K562 (cell line): ENCODE results near the gene SLCO2A1. TPM values are rescaled to one million over a fixed set of nuclear protein-coding genes. Genes with fewer than 3 reads are reported as not detected.
A peak's percentile ranks its signal among the peaks of the same experiment; 100 is the strongest.

ENCODE experiments used
- ATAC-seq: fragments of 200-7000 bp; cut with Tn5 transposase; 3 replicates; pipeline ENCODE4 v1.9.1; 2020; ENCODE audit warnings: moderate library complexity
- BruUV-seq: library from RNA; stranded (reverse); fragments of 400-500 nt; replicated peaks from 2 replicates; lab custom pipeline; 2021; lab: Mats Ljungman, UMichigan
- CTCF ChIA-PET: fragments of 300-600 bp; formaldehyde crosslinking; extraction: SDS; loops from one replicate; lab custom pipeline; 2021; ENCODE audit warnings: low intra/inter-chr PET ratio; lab: Yijun Ruan, JAX
- POLR2A ChIA-PET: fragments of 300-600, 350-650 bp; sonication (Branson Sonifier 250); formaldehyde crosslinking; extraction: SDS; loops from one replicate; lab custom pipeline; 2021; ENCODE audit warnings: antibody characterized with exemption, inconsistent platforms; lab: Yijun Ruan, JAX
- DNase-seq, 4 experiments: peaks; one replicate each; pipeline versions ENCODE4 v3.0.0 to v3.0.0-alpha.2; 2011 to 2018; ENCODE audit warnings: low spot score in 3 of 4, mixed read lengths in 3 of 4; ENCODE audit errors: extremely low read depth in 1 of 4
- FAIRE-seq: peaks from 2 replicates; lab custom pipeline; 2011; peaks lifted over from hg19 to GRCh38; lab: Jason Lieb, UNC
- H2AFZ ChIP-seq: 2 replicates; pipeline ENCODE4 v1.6.0; 2011; ENCODE audit warnings: low read depth, low read length, control low read depth, inconsistent platforms
- H3K27ac ChIP-seq: fragments of 200-600 bp; 3 replicates; pipeline ENCODE4 v1.8.0; 2011; ENCODE audit warnings: low read depth, mild to moderate bottlenecking, control low read depth, inconsistent platforms, low read length, moderate library complexity, mixed read lengths; ENCODE audit errors: extremely low read depth
- H3K27me3 ChIP-seq, 2 experiments: fragments of 300-600 bp in 1 of 2; 2 replicates in 1 of 2; 3 replicates in 1 of 2; pipeline versions ENCODE4 v1.6.0 to v1.8.0; 2011; ENCODE audit warnings: inconsistent platforms in 2 of 2, low read length in 2 of 2, mild to moderate bottlenecking in 1 of 2, mixed read lengths in 1 of 2, moderate library complexity in 1 of 2; ENCODE audit not compliant: control insufficient read depth in 2 of 2, insufficient read depth in 2 of 2
- H3K36me3 ChIP-seq: fragments of 300-600 bp; 3 replicates; pipeline ENCODE4 v1.8.0; 2011; ENCODE audit warnings: mild to moderate bottlenecking, low read length, inconsistent platforms; ENCODE audit not compliant: control insufficient read depth, insufficient read depth
- H3K4me1 ChIP-seq, 2 experiments: fragments of 200-600 bp in 1 of 2; replicated peaks in 1 of 2; 2 replicates in 1 of 2; 3 replicates in 1 of 2; pipeline versions ENCODE4 v1.5.1 to v1.8.0; 2011; ENCODE audit warnings: inconsistent platforms in 2 of 2, low read length in 2 of 2, mild to moderate bottlenecking in 1 of 2, mixed read lengths in 1 of 2, moderate library complexity in 1 of 2; ENCODE audit not compliant: control insufficient read depth in 2 of 2, insufficient read depth in 2 of 2
- H3K4me2 ChIP-seq: 2 replicates; pipeline ENCODE4 v1.6.1; 2011; ENCODE audit warnings: low read length, control low read depth, inconsistent platforms, mixed read lengths; ENCODE audit not compliant: insufficient read depth
- H3K4me3 ChIP-seq: fragments of 200-600 bp; sonication (generic), shearing (Covaris generic); 2 replicates; pipeline ENCODE4 v1.5.1; 2016; ENCODE audit warnings: control low read depth, inconsistent platforms
- H3K79me2 ChIP-seq: fragments of 200-600 bp; 3 replicates; pipeline ENCODE4 v1.8.0; 2011; ENCODE audit warnings: low read length, inconsistent platforms; ENCODE audit not compliant: control insufficient read depth, insufficient read depth
- H3K9ac ChIP-seq, 2 experiments: 2 replicates each; pipeline versions ENCODE4 v1.6.0 to v1.6.1; 2011; ENCODE audit warnings: low read depth in 2 of 2, low read length in 2 of 2, control low read depth in 1 of 2, inconsistent platforms in 1 of 2, mild to moderate bottlenecking in 1 of 2, mixed read lengths in 1 of 2; ENCODE audit not compliant: insufficient read depth in 1 of 2
- H3K9me1 ChIP-seq: one replicate; pipeline ENCODE4 v1.6.0; 2011; ENCODE audit warnings: inconsistent platforms, mild to moderate bottlenecking, low read length, moderate library complexity; ENCODE audit not compliant: control insufficient read depth, insufficient read depth
- H3K9me3 ChIP-seq: replicated peaks from 2 replicates; pipeline ENCODE4 v1.5.1; 2011; ENCODE audit warnings: low read depth, low read length, inconsistent platforms; ENCODE audit not compliant: control insufficient read depth, insufficient read depth
- H4K20me1 ChIP-seq: replicated peaks from 2 replicates; pipeline ENCODE4 v1.6.1; 2011; ENCODE audit warnings: low read length, inconsistent platforms, mixed read lengths; ENCODE audit not compliant: control insufficient read depth, insufficient read depth
- CTCF ChIP-seq, 3 experiments: IDR thresholded peaks in 2 of 3; conservative IDR thresholded peaks in 1 of 3; 2 replicates each; pipeline ENCODE4 v1.5.1; 2011 to 2012; ENCODE audit warnings: low read length in 3 of 3, mild to moderate bottlenecking in 3 of 3, control low read depth in 2 of 3, improper control_type of control experiment in 1 of 3, inconsistent platforms in 1 of 3, low read depth in 1 of 3, mixed read lengths in 1 of 3, moderate library complexity in 1 of 3; ENCODE audit not compliant: insufficient read depth in 2 of 3
- DMBX1 ChIP-seq: fragments of 250-450 bp; sonication (Bioruptor Pico); IDR thresholded peaks from 2 replicates; pipeline ENCODE4 v1.8.0; 2022; ENCODE audit warnings: inconsistent platforms, mild to moderate bottlenecking, moderate library complexity, borderline replicate concordance
- PHF21A ChIP-seq: fragments of 450-650 bp; IDR thresholded peaks from 2 replicates; pipeline ENCODE4 v1.6.1; 2017; ENCODE audit warnings: low read depth, borderline replicate concordance
- RAD21 ChIP-seq, 2 experiments: fragments of 250-450 bp in 1 of 2; fragments of 450-650 bp in 1 of 2; sonication (Bioruptor Pico) in 1 of 2; formaldehyde crosslinking in 1 of 2; IDR thresholded peaks in 1 of 2; conservative IDR thresholded peaks in 1 of 2; 2 replicates each; pipeline versions ENCODE4 v1.4.0 to v1.8.0; 2020 to 2022; ENCODE audit warnings: mild to moderate bottlenecking in 2 of 2, moderate library complexity in 1 of 2
- REST ChIP-seq, 2 experiments: fragments of 450-650 bp; formaldehyde crosslinking in 1 of 2; IDR thresholded peaks; 2 replicates each; pipeline versions ENCODE4 v1.4.0 to v1.6.1; 2014 to 2020; ENCODE audit warnings: mild to moderate bottlenecking in 2 of 2, borderline replicate concordance in 1 of 2, low read depth in 1 of 2
- SMC3 ChIP-seq: conservative IDR thresholded peaks from 2 replicates; pipeline ENCODE4 v1.6.1; 2011; ENCODE audit warnings: low read depth, low read length, improper control_type of control experiment; ENCODE audit not compliant: insufficient read depth
- ZNF445 ChIP-seq: fragments of 250-450 bp; sonication (Bioruptor Pico); IDR thresholded peaks from 2 replicates; pipeline ENCODE4 v1.4.0; 2020; ENCODE audit warnings: low read depth, mild to moderate bottlenecking, moderate library complexity
- ZNF695 ChIP-seq: fragments of 450-650 bp; formaldehyde crosslinking; IDR thresholded peaks from 2 replicates; pipeline ENCODE4 v1.4.0; 2020; ENCODE audit warnings: mild to moderate bottlenecking, moderate library complexity
- WGBS: fragments of 100-300 bp; shearing (Covaris generic); methylation state at CpG from one replicate; pipeline ENCODE4 v1.1.6; 2016; ENCODE audit warnings: low coverage, mixed read lengths; ENCODE audit not compliant: insufficient coverage; ENCODE audit errors: missing lambda C conversion rate; 5-methylcytosine and 5-hydroxymethylcytosine counted together
- in situ Hi-C: fragments of 300-500 bp; cut with MboI; formaldehyde crosslinking; loops from 4 replicates; pipeline ENCODE4 v1.15.0; 2018; ENCODE audit warnings: inconsistent platforms, mixed read lengths
- intact Hi-C: fragments of 100-400 bp; cut with micrococcal nuclease; formaldehyde crosslinking; loops from 2 replicates; pipeline ENCODE4 v1.14.2; 2022
- polyA plus RNA-seq, 8 experiments: library from polyadenylated mRNA; depleted of rRNA in 4 of 8; stranded (reverse) in 5 of 8; unstranded in 3 of 8; fragments of >200 nt; fragmentation: Nextera tagmentation in 2 of 8; fragmentation: Illumina TruSeq in 1 of 8; extraction: Ambion mirVana in 2 of 8; extraction: Trizol in 1 of 8; gene quantifications; 2 replicates each; pipeline versions ENCODE4 v1.2.1 to v1.2.3, GENCODE V29; 2011 to 2014; ENCODE audit warnings: inconsistent platforms in 1 of 8, missing spikeins in 1 of 8
- total RNA-seq, 7 experiments: library from RNA; depleted of rRNA in 6 of 7; stranded (reverse); fragments of >200 nt in 6 of 7; fragmentation: Illumina TruSeq in 2 of 7; extraction: Trizol in 2 of 7; gene quantifications; 2 replicates each; pipeline versions ENCODE4 v1.2.1 to v1.2.3, GENCODE V29; 2011 to 2021; ENCODE audit warnings: low replicate concordance in 1 of 7

The SLCO2A1 gene
- total and polyA plus RNA-seq, 9 of the 15 experiments (the other 6 are each of a cell fraction or from before 2014, with no cell fraction given), result 0.16 to 1.0 TPM; not detected in 7

- ATAC-seq (peak; percentile 48; the same call in 2 of the 3 replicates), DNase-seq (peak; percentile 26 to 53 (median 33)), FAIRE-seq (peak; percentile 71)
- Histone ChIP-seq H3K79me2 (no peaks in the 10 kb centered on the region), H3K27me3 (peaks cover 3 to 45% of the 10 kb centered on the region in 2 experiments; a peak in 4 of 5 replicates), H3K4me1 (peaks cover 0 to 16% of the 10 kb centered on the region in 2 experiments; a peak in 3 of 5 replicates), H3K9me1 (no peaks in the 10 kb centered on the region), H4K20me1 (no peaks in the 10 kb centered on the region; the same call in 1 of the 2 replicates), H3K36me3 (no peaks in the 10 kb centered on the region), H3K9me3 (no peaks in the 10 kb centered on the region), H2AFZ (no peak overlapping the region), H3K27ac (no peak overlapping the region), H3K4me3 (no peak overlapping the region), H3K4me2 (no peak overlapping the region), H3K9ac (no peak overlapping the region)
- ChIA-PET POLR2A (interaction anchor here (0.6 to 1.0 kb wide), 2 partner anchors 100 to 281 kb away, joined by 3 read pairs; no protein-coding TSS in a partner anchor), CTCF (interaction anchor here (0.5 to 3.3 kb wide), 4 partner anchors 108 to 543 kb away, joined by 4 to 13 read pairs (median 5); no protein-coding TSS in a partner anchor)
- intact Hi-C loops, result loop anchor here (1.0 to 10.0 kb wide), 4 partner anchors 109 to 447 kb away; no protein-coding TSS in a partner anchor
- BruUV-seq, result no TSS peak
- WGBS, result 5% methylated on average over 1 of the region's 1 CpG
- in situ Hi-C loops, result no loop called here
- TF ChIP-seq PHF21A (no peak), DMBX1 (no peak), REST (IDR thresholded peaks at IDR 0.05; ENCODE audit: borderline replicate concordance) (peak; percentile 68; the same call in 1 of the 2 replicates), REST (CRISPR knock-in tag; IDR thresholded peaks at IDR 0.05; ENCODE audit: low read depth) (no peak), ZNF445 (no peak), SMC3 (0 out of 2 replicates have a peak, but pooled peaks have one; percentile 31), RAD21 (CRISPR knock-in tag; conservative IDR thresholded peaks at IDR 0.05 in 1 of 2, IDR thresholded peaks at IDR 0.05 in 1 of 2) (peak; percentile 63 to 84), ZNF695 (CRISPR knock-in tag) (no peak), CTCF (IDR thresholded peaks at IDR 0.05 in 2 of 3, conservative IDR thresholded peaks at IDR 0.05 in 1 of 3; ENCODE audit: insufficient read depth in 2 of 3, low read depth in 1 of 3, low read length in 3 of 3) (peak; percentile 62 to 70 (median 67))
These were observed 99.3 kb downstream of the SLCO2A1 start for GRCh38 chr3:133930341-133930933.
